GM18508 (cell line): ENCODE measurements around the gene TRDMT1.

ENCODE experiments used
- ATAC-seq: cut with Tn5 transposase; IDR thresholded peaks from one replicate; pipeline ENCODE4 v1.9.1; 2021; ENCODE audit warnings: moderate number of reproducible peaks; ENCODE audit not compliant: insufficient read depth, unreplicated experiment

TRDMT1 gene

DNA sequence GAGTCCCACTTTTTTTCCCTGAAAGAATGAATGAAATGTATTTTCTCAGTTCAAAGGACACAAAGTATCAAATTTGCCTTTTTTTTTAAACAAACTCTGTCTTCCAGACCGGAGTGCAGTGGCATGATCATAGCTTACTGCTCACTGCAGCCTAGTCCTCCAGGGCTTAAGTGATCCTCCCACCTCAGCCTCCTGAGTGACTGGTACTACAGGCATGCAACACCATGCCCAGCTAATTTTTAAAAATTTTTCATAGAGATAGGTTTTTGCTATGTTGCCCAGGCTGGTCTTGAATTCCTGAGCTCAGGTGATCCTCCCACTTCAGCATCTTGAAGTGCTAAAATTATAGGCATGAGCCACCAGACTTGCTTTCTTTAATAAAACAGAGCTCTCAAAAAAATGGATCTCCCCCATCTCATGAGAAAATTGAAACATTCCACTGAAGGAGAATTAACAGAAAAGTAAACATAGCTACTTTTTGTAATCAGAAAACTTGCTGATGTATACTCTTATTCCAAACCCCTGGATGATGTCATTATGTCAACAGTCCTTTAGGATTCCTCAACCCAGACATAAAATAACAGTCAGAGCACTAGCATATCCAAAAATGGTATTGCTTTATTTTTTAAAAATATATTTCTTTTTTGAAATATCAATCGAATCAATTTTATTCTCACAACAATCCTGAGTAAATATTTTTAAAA, 12.3 kb upstream of the TRDMT1 start:
- no peak for ATAC-seq

DNA sequence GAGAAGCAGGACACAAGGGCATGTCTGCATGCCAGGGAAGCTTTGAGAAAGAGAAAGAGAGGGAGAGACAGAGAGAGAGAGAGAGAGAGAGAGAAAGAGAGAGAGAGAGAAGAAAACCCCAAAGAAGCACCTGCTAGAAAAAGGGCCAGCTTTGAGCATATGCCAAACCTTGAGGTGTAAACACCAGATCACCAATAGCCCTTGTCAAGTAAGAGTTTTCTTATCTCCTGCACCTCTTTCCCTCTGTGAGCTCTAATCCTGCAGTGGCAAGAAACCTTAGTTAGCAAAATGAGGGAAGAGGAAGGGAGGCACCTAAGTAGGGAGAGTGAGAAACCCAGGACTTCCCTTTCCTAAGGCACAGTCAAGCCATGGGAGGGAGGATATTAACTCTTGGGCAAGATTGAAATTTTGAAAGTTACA, 11.3 kb upstream of the TRDMT1 start:
- ATAC-seq, result no peak

DNA sequence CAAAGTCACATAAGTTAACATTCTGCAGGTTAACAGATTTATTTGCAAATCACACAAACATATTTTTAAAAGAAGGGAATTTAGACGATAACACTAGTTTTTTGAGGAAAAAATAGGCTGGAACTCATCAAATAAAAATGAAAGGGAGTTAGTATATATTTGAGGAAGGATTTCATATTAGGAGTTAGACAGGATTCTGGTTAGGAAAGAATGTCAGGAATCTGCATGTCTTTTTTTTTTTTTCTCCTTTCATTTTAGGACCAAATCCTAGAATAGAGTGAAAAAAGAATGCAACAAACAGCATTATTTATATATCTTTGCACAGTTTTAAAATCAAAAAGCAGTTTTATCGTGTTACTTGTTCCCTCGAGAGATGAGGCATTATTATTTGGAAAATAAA, 8.9 kb upstream of the TRDMT1 start:
- no peak for ATAC-seq

DNA sequence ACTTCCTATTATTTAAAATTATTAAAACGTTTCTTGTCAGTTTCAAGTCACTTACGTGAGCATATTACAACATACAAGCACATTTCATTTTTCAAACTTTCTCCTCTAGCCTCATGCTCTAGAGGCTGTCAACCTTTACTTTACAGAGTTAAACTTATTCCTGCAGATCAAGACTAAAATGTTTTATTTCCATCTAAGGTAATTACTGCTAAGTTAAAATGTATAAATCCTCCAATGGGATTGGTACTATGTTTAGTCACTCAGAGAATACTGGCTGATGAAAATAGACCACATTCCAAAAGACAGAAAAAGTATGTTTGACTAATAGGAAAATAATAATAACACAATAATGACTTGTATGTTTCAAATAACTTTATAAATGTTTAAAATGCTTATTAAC, 8.4 kb upstream of the TRDMT1 start:
- ATAC-seq, result no peak

DNA sequence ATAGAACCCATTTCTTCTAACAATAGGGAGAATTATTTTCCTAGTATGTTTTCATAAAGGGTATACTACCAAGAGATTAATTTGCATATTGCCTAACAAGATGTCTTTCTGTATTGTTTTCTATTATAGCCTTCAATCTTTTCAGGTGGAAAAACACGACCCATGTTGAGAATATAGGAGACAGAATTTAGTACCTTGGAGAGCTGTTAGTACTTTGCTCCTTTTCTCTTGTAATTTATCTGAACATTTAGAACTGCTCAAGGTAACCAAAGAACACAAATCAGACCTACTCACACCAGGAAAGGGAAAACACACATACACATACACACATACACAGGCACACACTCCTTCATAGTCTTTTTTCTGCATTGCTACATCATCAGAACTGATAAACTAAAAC, 7.8 kb upstream of the TRDMT1 start:
- no peak for ATAC-seq

DNA sequence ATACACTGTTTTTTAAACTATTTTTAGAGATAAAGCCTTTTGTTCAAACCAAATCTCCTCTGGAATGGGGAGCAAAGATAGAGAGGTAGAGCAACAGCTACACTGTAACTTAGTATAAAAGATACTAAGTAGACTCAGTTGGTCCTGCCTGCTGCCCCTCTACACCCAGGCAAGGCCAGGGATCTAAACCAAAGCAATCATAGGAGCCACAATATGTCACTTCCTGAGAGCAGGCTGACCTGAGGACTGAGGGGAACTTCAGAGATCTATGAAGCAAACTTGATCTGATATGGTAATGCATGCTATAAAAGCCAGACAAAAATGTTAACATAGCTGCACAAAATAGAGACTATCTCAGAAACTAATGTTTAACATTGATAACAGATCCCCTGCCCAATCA, 7.0 kb upstream of the TRDMT1 start:
- no peak for ATAC-seq

DNA sequence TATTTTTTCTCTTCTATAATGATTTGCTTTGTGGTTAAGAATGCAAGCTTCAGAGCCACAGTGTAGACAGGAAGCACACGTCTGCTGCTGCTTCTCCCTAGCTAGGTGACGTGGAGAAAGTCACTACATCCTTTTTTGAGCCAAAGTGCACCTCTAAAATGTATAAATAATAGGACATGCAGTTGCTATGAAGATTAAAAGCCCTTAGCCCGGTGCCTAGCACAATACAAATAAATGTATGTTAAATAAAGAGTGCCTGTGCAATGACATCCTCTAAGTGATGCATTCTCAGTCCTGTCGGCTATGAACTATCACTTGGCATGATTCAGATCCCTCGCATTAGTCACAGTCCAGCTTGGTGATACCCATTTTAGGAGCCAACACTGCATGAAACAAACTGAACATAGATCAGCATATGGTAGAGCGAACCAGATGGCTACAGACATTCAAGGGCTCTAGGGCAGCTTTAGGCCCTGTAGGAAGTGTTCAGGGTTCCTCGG, 4.8 kb upstream of the TRDMT1 start:
- ATAC-seq, result peak; percentile 72

DNA sequence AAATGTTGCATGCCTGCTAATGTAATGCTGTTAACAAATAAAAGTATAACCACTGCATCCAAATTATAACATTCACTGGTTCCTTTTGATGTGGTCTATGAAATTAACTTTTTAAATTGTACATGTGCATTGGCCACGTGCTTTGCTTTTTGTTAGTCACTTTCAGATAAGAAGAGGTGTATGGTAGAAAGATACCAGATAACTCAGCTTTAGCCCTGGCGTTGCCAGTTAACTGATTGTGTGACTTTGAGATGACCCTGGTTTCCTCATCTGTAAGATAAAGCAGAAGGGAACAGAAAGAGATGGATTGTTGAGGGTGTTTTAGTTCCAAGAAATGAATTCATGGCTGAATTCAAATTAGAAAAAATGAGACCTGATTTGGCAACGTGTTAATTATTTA, 1.9 kb upstream of the TRDMT1 start:
- ATAC-seq, result no peak

DNA sequence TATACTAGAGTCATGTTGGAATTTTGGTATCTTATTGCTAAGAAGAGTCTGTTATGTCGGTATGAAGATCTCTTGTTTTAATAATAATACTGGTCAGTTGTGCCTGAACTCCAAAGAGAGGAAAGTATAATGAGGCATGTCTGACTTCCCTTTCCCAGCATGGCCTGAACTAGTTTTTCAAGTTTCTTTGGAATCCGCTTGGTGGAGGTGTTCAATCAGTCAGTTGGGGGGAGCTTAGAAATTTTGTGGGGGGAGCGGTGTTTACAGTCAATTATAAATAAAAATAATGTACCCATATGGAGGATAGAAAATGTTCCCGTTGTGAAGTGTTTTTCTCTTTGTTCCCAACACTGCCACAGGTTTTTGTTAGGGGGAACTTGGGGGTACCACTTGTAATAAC, 1.5 kb upstream of the TRDMT1 start:
- ATAC-seq, result no peak

DNA sequence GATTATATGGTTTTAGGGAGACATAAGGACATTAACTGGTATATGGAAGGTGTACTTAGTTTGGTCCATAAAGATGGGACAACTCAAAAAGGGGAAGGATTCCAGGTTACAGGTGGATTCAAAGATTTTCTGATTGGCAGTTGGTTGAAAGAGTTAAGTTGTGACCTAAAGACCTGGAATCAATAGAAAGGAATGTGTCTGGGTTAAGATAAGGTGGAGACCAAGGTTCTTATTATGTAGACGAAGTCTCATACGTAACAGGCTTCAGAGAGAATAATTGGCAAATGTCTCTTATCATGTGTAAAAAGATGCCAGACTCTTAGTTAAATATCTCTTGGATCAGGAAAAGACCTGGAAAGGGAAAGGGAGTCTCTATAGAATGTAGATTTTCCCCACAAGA, 1.0 kb upstream of the TRDMT1 start:
- no peak for ATAC-seq

DNA sequence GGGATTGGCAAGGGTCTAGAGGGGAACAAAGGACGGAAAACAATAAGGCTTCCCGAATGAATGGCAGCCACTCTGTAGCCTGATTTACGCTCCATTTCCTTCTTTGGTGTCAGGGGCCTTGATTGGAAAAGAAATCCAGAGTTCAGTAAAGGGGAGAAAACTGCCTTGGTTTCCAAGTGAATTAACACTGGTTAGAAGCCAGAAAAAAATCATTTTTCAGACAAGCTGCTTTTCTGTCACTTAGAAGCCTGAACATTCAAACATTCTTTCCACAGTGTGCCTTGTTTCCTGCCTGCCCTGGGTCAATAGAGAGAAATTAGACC, 283 bp upstream of the TRDMT1 start:
- ATAC-seq, result no peak

DNA sequence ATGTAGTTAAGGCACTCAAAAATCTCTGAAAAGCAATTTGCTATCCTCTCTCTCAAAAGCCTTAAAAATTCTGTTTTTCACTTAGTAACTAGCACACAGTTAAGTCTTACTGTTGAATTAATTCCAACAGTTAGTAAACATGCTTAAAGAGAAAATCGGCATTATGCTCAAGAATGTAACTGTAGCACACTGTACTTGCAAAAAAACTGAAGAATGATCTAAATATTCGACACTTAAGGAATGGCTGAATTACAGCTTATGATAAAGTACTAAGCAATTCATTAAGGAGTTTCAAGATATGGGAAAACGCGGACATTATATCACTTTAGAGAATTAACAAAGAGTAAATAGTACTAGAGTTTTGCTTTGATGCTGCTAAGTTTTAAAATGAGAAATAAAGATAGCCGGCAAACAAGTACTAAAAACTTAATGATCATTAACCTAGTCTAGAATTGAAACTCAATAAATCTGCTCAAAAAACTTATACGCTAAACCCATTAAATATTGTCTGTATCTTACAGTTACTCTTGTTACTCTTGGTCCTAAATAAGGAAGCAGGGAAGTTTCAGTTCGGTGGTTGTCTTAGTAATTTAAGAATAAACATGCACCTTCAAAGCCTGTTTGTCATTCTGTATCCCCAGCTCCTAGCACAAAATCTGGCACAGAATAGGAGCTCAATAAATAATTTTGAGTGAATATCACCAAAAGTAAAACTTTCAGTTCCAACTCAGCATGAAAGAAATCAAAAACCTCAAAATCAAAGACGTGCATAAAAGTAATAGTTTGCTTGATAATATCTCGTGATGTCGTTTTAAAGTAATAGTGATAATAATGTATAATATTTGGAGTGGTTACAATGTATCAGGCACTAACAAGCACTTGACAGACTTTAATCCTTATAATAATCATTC, 1.2 kb downstream of the TRDMT1 start:
- no peak for ATAC-seq

DNA sequence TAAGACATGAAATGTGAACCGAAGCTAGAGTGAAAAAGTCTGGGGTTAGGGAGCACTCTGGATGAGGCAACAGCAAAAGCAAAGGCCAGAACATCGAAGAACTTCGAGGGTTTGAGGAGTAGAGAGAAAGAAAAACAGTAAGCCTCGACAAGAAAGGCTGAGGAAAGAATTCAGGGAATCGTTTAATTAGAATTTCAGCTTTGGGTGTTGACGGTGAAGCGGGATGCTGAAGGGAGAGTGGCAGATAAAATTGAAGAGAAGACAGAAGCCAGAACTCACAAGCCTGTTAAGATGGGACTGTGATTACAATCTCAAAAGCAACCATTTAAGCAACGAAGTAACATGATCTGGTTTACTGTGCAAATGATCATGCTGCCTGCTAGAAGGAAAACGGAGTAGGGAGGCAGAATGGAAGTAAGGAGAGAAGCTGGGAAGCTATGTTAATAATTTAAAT, 2.1 kb downstream of the TRDMT1 start:
- ATAC-seq, result no peak

DNA sequence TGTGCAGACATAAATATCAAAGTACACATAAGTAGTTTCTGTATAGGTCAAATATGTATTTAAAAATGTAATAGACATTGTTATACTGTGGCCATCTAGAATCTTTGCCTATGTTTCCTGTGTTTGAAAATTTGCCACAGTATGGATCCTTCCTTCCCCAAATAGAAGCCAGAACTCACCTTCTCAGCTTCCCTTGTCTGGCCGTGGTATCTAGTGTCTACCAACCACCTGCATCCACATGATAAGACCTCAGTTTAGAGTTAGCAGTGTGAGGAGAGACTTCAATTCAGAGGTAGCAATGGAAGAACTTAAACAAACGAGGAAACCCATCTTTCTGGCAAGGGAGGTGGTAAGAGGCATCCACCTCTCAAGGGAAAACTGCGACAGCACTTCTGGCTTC, 4.9 kb downstream of the TRDMT1 start:
- no peak for ATAC-seq

DNA sequence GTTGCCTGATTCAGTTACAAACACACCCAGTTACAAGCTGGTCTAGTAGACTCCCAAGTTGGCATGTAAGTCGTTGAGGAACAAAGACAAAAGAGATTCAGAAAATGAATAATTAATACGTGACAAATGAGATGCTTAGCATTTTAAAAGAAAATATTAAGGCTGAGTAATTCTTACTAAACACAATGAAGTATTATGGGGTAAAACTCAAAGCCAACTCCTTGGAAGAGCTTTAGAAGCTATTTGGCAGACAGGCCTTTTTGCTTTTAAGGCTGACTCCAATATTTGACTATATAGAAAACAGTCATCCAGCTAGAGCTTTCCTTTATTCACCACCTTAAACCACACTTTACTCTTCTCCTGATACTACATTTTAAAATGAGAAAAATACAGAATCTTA, 5.4 kb downstream of the TRDMT1 start:
- no peak for ATAC-seq

DNA sequence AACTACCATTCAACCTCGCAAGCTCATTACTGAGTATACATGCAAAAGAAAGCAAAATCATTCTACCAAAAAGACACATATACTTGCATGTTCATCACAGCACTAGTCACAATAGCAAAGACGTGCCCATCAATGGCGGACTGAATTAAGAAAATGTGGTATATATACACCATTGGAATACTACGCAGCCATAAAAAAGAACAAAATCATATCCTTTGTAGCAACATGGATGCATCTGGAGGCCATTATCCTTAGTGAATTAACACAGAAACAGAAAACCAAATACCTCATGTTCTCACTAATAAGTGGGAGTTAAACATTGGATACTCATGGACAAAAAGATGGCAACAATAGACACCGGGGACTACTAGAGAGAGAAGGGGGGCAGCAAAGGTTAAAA, 6.4 kb downstream of the TRDMT1 start:
- no peak for ATAC-seq

DNA sequence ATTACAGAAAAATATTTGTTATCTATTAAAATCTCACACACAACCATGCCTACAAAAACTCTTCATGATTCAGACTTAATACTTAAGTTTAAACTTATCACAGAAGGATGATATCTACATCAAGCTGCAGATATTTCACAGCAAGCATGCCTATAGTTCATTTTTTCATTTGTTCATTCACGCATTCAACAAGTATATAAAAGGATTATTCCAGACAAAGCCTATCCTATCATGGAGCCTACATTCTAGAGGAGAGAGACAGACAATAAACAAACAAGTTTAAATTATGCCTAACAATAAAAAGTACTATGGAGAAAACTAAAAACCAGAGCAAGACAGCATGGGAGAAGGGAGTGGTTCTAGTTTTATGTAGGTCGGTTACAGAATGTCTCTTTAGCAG, 10.9 kb downstream of the TRDMT1 start:
- ATAC-seq, result no peak

DNA sequence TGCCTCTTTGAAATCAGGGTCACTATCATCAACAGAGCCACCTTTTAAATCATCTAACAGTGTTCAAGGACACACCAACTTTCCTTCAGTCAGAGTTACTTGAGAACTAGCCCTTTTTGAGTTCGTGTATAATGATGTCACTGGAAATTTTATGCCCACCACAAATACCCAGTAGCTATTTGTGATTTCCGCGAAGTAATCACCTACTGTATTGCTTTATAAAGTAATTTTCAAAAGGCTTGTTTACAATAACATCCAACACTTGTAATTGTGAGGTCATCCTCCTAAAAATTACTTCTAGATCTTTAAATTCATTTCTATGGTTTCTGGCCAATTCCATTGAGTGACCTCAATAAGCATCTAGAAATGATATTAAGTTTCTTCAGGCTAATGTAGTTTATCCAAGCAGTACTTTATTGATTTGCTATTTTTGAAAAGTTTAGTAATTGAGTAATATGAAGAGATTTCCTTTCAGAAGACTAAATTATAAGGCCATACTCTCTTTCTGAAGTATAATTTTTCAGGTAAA, 12.8 kb downstream of the TRDMT1 start:
- no peak for ATAC-seq

DNA sequence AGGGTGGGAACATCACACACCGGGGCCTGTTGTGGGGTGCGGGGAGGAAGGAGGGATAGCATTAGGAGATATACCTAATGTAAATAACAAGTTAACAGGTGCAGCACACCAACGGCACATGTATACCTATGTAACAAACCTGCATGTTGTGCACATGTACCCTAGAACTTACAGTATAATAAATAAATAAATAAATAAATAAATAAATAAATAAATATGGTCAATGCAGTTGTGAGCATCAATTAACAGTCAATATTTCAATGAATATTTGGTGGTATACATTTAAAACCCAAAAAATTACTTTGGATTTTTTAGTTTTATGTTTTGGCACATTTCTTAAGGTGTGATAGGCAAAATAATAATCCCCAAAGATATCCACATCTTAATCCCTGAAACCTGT, 15.6 kb downstream of the TRDMT1 start:
- ATAC-seq, result no peak

DNA sequence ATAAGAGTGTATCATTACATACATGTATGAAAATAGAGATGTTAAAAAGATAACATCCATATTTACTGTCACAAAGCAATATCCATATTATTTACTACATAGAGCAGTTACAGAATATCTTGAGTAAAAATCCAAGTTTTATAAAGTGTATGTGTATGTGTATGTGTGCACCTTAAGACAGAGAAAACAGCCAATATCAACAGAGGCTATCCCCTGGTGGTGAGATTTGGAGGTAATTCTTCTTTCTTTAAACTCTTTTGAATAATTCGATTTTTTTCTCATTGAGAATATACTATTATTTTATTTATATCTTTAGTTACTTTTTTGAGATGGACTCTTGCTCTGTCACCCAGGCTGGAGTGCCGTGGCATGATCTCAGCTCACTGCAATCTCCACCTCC, 18.4 kb downstream of the TRDMT1 start:
- no peak for ATAC-seq

DNA sequence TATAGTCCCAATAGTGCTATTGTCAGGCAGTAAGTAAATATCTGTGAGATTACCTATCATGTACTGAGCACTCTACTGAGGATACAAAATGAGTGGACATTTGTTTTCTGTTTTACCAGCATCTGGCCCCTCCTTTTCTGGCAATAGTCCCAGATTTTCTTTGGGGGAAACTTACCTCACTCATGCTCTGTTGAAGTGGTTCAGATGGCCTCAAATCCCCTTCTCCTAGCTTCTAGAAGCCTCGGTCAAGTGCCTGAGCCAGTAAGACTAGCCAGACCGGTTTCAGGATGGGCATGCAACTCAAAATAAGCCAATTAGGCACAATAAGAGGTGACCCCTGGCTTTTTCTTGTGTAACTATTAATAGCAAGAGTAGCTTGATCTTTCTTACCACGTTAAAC, 19.7 kb downstream of the TRDMT1 start:
- ATAC-seq, result no peak
